ENCODE data around the gene PEPD. TPM values are rescaled to one million over a fixed set of nuclear protein-coding genes. Genes with fewer than 3 reads are reported as not detected.
A peak's percentile ranks its signal among the peaks of the same experiment; 100 is the strongest.

Gene PEPD
- total RNA-seq, 1 experiment from 2014 or later = 83.1 TPM

GRCh38 chr19:33406521-33407139 lies 115.0 kb downstream of the PEPD start:
- H3K27ac Mint-ChIP-seq = peak overlapping the region; percentile 53; the same call in 1 of the 2 replicates

More at GRCh38 chr19:33406521-33407139, 115.0 kb downstream of the PEPD start:
- POLR2A ChIA-PET = no interaction called here
- H3K36me3 Mint-ChIP-seq = no peaks in the 10 kb centered on the region
- peaks cover 4% of the 10 kb centered on the region; the same call in 1 of the 2 replicates for H3K4me1 Mint-ChIP-seq
- ATAC-seq (peak; percentile 86), DNase-seq (ENCODE audit: low spot score) (peak; percentile 92)
- CTCF ChIA-PET = interaction anchor here (0.6 to 6.3 kb wide), 29 partner anchors 9 to 363 kb away, joined by 3 to 47 read pairs (median 4); partner anchors contain the start of genes CEBPA and SLC7A10
- peak; percentile 98 for TF ChIP-seq CTCF (IDR thresholded peaks at IDR 0.05)
- no peak for TF ChIP-seq SOX15 (CRISPR knock-in tag; IDR thresholded peaks at IDR 0.05)
- no peak for TF ChIP-seq RORB (CRISPR knock-in tag; IDR thresholded peaks at IDR 0.05)
- TF ChIP-seq USF2 (CRISPR knock-in tag; IDR thresholded peaks at IDR 0.05) = peak; percentile 52
- TF ChIP-seq ATF6 (CRISPR knock-in tag; IDR thresholded peaks at IDR 0.05) = no peak
- peak; percentile 48; the same call in 1 of the 2 replicates for TF ChIP-seq ZNF423 (CRISPR knock-in tag; IDR thresholded peaks at IDR 0.05)
- no peak for TF ChIP-seq ATF3 (CRISPR knock-in tag; conservative IDR thresholded peaks at IDR 0.05)
- no peak for TF ChIP-seq NR2C2 (CRISPR knock-in tag; IDR thresholded peaks at IDR 0.05)
- TF ChIP-seq ZNF232 (CRISPR knock-in tag; IDR thresholded peaks at IDR 0.05) = no peak
- TF ChIP-seq ZNF671 (CRISPR knock-in tag; IDR thresholded peaks at IDR 0.05) = no peak
- no peak for TF ChIP-seq HMGA2 (CRISPR knock-in tag; IDR thresholded peaks at IDR 0.05)
- no peak for TF ChIP-seq TP53 (CRISPR knock-in tag; IDR thresholded peaks at IDR 0.05)
- peak; percentile 85 for TF ChIP-seq ZNF281 (CRISPR knock-in tag; IDR thresholded peaks at IDR 0.05)
- TF ChIP-seq SP1 (CRISPR knock-in tag; conservative IDR thresholded peaks at IDR 0.05) = no peak
- peak; percentile 49; the same call in 1 of the 2 replicates for TF ChIP-seq USF1 (CRISPR knock-in tag; IDR thresholded peaks at IDR 0.05)
- peak; percentile 80 for TF ChIP-seq MAX (CRISPR knock-in tag; IDR thresholded peaks at IDR 0.05)
- no peak for TF ChIP-seq NR1H2 (CRISPR knock-in tag; IDR thresholded peaks at IDR 0.05)
- no peak for TF ChIP-seq GABPB1 (CRISPR knock-in tag; IDR thresholded peaks at IDR 0.05)
- TF ChIP-seq ERG (CRISPR knock-in tag; IDR thresholded peaks at IDR 0.05) = no peak
- 0 out of 2 replicates have a peak, but pooled peaks have one; percentile 32 for TF ChIP-seq HMGXB4 (CRISPR knock-in tag; IDR thresholded peaks at IDR 0.05)
- TF ChIP-seq NFATC4 (CRISPR knock-in tag; IDR thresholded peaks at IDR 0.05) = no peak
- no peak for TF ChIP-seq ZBTB43 (CRISPR knock-in tag; IDR thresholded peaks at IDR 0.05)
- TF ChIP-seq GRHL2 (CRISPR knock-in tag; IDR thresholded peaks at IDR 0.05; ENCODE audit: insufficient replicate concordance, severe bottlenecking) = no peak
- TF ChIP-seq CBFB (CRISPR knock-in tag; IDR thresholded peaks at IDR 0.05; ENCODE audit: low read depth) = no peak
- no peaks in the 10 kb centered on the region for H3K27me3 Mint-ChIP-seq (ENCODE audit: low read depth)
- no peak overlapping the region for H3K4me3 Mint-ChIP-seq
- H3K9me3 Mint-ChIP-seq = no peaks in the 10 kb centered on the region

All from WTC11 (cell line).